Measurements from ENCODE around the gene PAX5. TPM values are rescaled to one million over a fixed set of nuclear protein-coding genes. Genes with fewer than 3 reads are reported as not detected.

PAX5 gene
- total RNA-seq, 1 donor from 2014 or later, result 24.3 TPM

GRCh38 chr9:36901528-36901927 lies 132.5 kb downstream of the PAX5 start:
- no peak overlapping the region for H3K27ac Mint-ChIP-seq (ENCODE audit: unreplicated experiment)
- peaks cover 6% of the 10 kb centered on the region for H3K9me3 Mint-ChIP-seq (ENCODE audit: unreplicated experiment)
- H3K4me3 Mint-ChIP-seq (ENCODE audit: unreplicated experiment), result no peak overlapping the region
- DNase-seq, result no peak
- H3K4me1 Mint-ChIP-seq (ENCODE audit: low read depth, unreplicated experiment), result peaks cover 2% of the 10 kb centered on the region
- H3K27me3 Mint-ChIP-seq (ENCODE audit: unreplicated experiment), result peaks cover 9% of the 10 kb centered on the region
- no peaks in the 10 kb centered on the region for H3K36me3 Mint-ChIP-seq (ENCODE audit: unreplicated experiment)
- TF ChIP-seq, protein P1, sequence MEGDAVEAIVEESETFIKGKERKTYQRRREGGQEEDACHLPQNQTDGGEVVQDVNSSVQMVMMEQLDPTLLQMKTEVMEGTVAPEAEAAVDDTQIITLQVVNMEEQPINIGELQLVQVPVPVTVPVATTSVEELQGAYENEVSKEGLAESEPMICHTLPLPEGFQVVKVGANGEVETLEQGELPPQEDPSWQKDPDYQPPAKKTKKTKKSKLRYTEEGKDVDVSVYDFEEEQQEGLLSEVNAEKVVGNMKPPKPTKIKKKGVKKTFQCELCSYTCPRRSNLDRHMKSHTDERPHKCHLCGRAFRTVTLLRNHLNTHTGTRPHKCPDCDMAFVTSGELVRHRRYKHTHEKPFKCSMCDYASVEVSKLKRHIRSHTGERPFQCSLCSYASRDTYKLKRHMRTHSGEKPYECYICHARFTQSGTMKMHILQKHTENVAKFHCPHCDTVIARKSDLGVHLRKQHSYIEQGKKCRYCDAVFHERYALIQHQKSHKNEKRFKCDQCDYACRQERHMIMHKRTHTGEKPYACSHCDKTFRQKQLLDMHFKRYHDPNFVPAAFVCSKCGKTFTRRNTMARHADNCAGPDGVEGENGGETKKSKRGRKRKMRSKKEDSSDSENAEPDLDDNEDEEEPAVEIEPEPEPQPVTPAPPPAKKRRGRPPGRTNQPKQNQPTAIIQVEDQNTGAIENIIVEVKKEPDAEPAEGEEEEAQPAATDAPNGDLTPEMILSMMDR (IDR thresholded peaks at IDR 0.05; ENCODE audit: partially characterized antibody, unreplicated experiment), result no peak

DNA sequence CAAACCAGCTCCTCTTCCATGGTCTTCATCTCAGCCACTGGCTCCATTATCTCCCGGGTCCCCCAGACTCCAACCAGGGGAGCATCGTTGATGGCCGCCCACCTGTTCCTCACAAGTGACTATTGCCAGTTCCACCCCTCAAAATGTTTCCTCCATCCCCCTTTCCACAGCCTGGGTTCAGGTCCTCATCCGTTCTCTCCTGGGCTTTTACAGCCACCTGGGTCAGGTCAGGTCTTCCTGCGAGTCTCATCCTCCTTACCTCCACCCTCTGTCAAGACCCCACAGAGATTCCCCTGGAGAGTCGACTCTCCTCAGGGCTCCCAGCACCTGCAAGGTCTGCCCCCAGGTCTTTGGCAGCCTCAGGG lies 133.2 kb downstream of the PAX5 start:
- no peak overlapping the region for H3K27ac Mint-ChIP-seq (ENCODE audit: unreplicated experiment)

DNA sequence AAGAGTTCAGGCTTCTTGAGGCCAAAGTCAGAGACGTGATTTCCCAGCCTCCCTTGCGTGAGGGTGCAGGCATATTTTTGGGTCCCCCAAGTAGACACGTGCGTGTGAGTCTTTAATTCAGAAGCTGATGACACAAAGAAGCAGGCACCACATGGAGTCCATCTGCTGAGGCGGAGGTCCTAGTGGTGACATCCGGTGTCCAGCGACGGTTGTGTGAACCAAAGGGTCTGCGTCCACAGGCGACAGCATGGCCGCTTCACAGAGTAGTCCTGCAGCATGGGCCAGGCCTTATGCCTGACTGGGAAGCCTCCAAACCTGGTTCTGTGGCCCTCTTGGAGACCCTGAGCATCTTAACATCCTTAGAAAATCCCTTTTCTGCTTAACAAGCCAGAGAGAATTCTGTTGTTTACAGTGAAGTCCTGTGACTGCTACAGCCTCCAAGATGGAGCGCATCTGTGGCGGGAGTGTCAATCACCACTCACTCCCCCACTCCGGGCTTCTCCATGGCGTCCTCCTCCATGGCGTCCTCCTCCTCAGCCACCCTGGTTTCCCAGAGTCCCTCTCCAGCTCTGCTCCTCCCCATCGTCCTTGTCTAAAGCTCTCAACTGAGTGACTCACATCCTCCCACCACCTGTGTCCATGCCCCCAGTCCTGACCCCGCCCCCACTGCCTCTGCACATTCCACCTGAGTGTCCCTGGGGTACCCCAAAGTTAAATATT lies 133.8 kb downstream of the PAX5 start:
- no peak for DNase-seq
- peaks cover 6% of the 10 kb centered on the region for H3K9me3 Mint-ChIP-seq (ENCODE audit: unreplicated experiment)
- peaks cover 2% of the 10 kb centered on the region for H3K4me1 Mint-ChIP-seq (ENCODE audit: low read depth, unreplicated experiment)
- H3K27ac Mint-ChIP-seq (ENCODE audit: unreplicated experiment), result no peak overlapping the region
- H3K36me3 Mint-ChIP-seq (ENCODE audit: unreplicated experiment), result no peaks in the 10 kb centered on the region
- peaks cover 9% of the 10 kb centered on the region for H3K27me3 Mint-ChIP-seq (ENCODE audit: unreplicated experiment)
- no peak overlapping the region for H3K4me3 Mint-ChIP-seq (ENCODE audit: unreplicated experiment)
- TF ChIP-seq, protein P1 (IDR thresholded peaks at IDR 0.05; ENCODE audit: partially characterized antibody, unreplicated experiment), result no peak

More for the DNA sequence above, 133.2 kb downstream of the PAX5 start:
- TF ChIP-seq, protein P1 (IDR thresholded peaks at IDR 0.05; ENCODE audit: partially characterized antibody, unreplicated experiment), result no peak
- no peak overlapping the region for H3K4me3 Mint-ChIP-seq (ENCODE audit: unreplicated experiment)
- H3K27me3 Mint-ChIP-seq (ENCODE audit: unreplicated experiment), result peaks cover 9% of the 10 kb centered on the region
- H3K36me3 Mint-ChIP-seq (ENCODE audit: unreplicated experiment), result no peaks in the 10 kb centered on the region
- H3K4me1 Mint-ChIP-seq (ENCODE audit: low read depth, unreplicated experiment), result peaks cover 2% of the 10 kb centered on the region
- no peak for DNase-seq
- H3K9me3 Mint-ChIP-seq (ENCODE audit: unreplicated experiment), result peaks cover 6% of the 10 kb centered on the region

GRCh38 chr9:36899406-36899805 lies 134.7 kb downstream of the PAX5 start:
- H3K36me3 Mint-ChIP-seq (ENCODE audit: unreplicated experiment), result no peaks in the 10 kb centered on the region
- peaks cover 6% of the 10 kb centered on the region for H3K9me3 Mint-ChIP-seq (ENCODE audit: unreplicated experiment)
- H3K4me1 Mint-ChIP-seq (ENCODE audit: low read depth, unreplicated experiment), result peaks cover 2% of the 10 kb centered on the region
- peaks cover 7% of the 10 kb centered on the region for H3K27me3 Mint-ChIP-seq (ENCODE audit: unreplicated experiment)
- DNase-seq, result no peak
- H3K27ac Mint-ChIP-seq (ENCODE audit: unreplicated experiment), result no peak overlapping the region
- no peak overlapping the region for H3K4me3 Mint-ChIP-seq (ENCODE audit: unreplicated experiment)
- TF ChIP-seq, protein P1 (IDR thresholded peaks at IDR 0.05; ENCODE audit: partially characterized antibody, unreplicated experiment), result no peak

DNA sequence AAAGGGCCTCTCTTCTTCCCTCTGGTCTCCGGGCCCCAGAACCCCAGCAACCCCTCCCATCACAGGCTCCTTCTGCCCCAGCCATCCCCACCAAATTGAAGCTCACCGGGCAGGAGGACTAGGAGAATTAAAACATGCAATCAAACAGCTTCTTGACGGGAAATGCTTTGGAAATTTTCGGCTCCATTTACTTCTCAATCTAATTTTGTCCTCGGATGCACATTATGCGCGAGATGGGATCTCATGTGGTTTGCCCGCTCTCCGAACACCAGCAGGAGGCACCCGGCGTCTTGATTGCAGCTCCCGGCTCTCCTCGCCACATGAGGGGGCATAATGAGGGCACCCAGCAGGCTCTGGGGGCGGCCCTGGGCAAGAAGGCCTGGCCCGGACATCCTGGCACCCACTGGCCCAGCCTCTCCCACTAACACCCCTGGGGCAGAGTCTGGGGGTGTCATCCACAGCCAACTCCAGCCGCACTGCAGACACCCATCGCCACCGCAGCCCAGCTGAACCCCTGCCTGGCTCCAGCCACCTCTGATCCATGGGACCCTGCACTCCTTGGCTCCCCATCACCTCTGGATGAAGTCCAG lies 135.5 kb downstream of the PAX5 start:
- Mint-ChIP-seq H3K4me3 (ENCODE audit: unreplicated experiment) (no peak overlapping the region), H3K27me3 (ENCODE audit: unreplicated experiment) (peaks cover 7% of the 10 kb centered on the region), H3K4me1 (ENCODE audit: low read depth, unreplicated experiment) (peaks cover 2% of the 10 kb centered on the region), H3K27ac (ENCODE audit: unreplicated experiment) (no peak overlapping the region), H3K36me3 (ENCODE audit: unreplicated experiment) (no peaks in the 10 kb centered on the region), H3K9me3 (ENCODE audit: unreplicated experiment) (peaks cover 6% of the 10 kb centered on the region)
- TF ChIP-seq, protein P1 (IDR thresholded peaks at IDR 0.05; ENCODE audit: partially characterized antibody, unreplicated experiment), result no peak
- DNase-seq, result no peak
